Hepatocyte (in vitro differentiated cells): Measurements from ENCODE around the gene GRK3.

ENCODE experiments used
- EZH2 ChIP-seq: fragments of 200-600 bp; sonication (generic); IDR thresholded peaks from 2 replicates; pipeline ENCODE4 v1.6.1; 2016; ENCODE audit warnings: antibody characterized with exemption, mild to moderate bottlenecking, borderline replicate concordance
- EZH2phosphoT487 ChIP-seq: fragments of 200-600 bp; sonication (generic); IDR thresholded peaks from one replicate; pipeline ENCODE4 v1.6.1; 2018; ENCODE audit warnings: antibody characterized with exemption, mild to moderate bottlenecking, low read depth, moderate library complexity; ENCODE audit not compliant: unreplicated experiment, severe bottlenecking
- TF ChIP-seq, protein P1 (sequence below): fragments of 200-600 bp; sonication (generic); IDR thresholded peaks from 2 replicates; pipeline ENCODE4 v1.5.1; 2016; ENCODE audit warnings: antibody characterized with exemption, mild to moderate bottlenecking; ENCODE audit not compliant: poor library complexity

DNA sequence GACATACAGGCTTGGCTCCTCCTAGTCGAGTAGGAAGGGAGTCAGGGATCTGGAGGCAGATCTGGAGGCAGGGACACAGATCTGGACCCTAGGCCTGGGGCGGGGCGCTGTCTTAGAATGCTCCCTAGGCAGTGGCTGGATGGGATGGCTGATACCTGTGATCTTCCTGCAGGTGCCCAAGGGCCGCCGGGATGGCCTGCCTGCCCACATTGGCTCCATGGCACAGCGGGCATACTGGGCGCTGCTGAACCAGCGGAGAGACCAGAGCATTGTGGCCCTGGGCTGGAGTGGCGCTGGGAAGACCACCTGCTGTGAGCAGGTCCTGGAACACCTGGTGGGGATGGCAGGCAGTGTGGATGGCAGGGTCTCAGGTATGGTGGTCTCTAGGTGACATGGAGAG lies 212.9 kb downstream of the GRK3 start:
- TF ChIP-seq, protein P1, sequence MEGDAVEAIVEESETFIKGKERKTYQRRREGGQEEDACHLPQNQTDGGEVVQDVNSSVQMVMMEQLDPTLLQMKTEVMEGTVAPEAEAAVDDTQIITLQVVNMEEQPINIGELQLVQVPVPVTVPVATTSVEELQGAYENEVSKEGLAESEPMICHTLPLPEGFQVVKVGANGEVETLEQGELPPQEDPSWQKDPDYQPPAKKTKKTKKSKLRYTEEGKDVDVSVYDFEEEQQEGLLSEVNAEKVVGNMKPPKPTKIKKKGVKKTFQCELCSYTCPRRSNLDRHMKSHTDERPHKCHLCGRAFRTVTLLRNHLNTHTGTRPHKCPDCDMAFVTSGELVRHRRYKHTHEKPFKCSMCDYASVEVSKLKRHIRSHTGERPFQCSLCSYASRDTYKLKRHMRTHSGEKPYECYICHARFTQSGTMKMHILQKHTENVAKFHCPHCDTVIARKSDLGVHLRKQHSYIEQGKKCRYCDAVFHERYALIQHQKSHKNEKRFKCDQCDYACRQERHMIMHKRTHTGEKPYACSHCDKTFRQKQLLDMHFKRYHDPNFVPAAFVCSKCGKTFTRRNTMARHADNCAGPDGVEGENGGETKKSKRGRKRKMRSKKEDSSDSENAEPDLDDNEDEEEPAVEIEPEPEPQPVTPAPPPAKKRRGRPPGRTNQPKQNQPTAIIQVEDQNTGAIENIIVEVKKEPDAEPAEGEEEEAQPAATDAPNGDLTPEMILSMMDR: no peak
- TF ChIP-seq EZH2phosphoT487 (no peak), EZH2 (no peak)
